ENCODE data around the gene SEL1L. TPM values are rescaled to one million over a fixed set of nuclear protein-coding genes. Genes with fewer than 3 reads are reported as not detected.
A peak's percentile ranks its signal among the peaks of the same experiment; 100 is the strongest.
"Not testable (repeated sequence)": the region's sequence is repeated elsewhere in the genome, so short reads cannot be mapped to it uniquely, and the experiment has no call there.

The SEL1L gene
- total RNA-seq, 2 experiments from 2014 or later = 53.5 to 56.5 TPM

- ATAC-seq (ENCODE audit: low read depth); H3K4me1 Mint-ChIP-seq; H3K4me3 Mint-ChIP-seq; H3K36me3 Mint-ChIP-seq; POLR2A ChIA-PET; DNase-seq; H3K27ac Mint-ChIP-seq; H3K9me3 Mint-ChIP-seq; H3K27me3 Mint-ChIP-seq: not testable (repeated sequence)
Measured at GRCh38 chr14:81462356-81462755, 71.3 kb downstream of the SEL1L start.

DNA sequence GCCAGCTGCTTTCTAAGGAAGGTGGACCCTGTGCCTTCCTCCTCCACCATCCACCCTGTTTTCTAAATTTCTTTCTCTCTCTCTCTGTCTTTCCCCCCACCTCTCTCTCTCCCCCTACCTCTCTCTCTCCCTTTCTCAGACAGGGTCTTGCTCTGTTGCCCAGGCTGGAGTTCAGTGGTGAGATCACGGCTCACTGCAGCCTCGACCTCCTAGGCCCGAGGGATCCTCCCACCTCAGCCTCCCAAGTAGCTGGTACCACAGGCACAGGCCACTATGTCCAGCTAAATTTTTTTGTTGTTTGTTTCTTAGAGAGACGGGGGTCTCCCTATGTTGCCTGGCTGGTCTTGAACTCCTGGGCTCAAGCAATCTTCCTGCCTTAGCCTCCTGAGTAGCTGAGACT is 73.7 kb downstream of the SEL1L start:
- no peak overlapping the region for H3K4me3 Mint-ChIP-seq
- ATAC-seq (ENCODE audit: low read depth) (no peak), DNase-seq (no peak)
- no peaks in the 10 kb centered on the region for H3K36me3 Mint-ChIP-seq
- H3K4me1 Mint-ChIP-seq = peaks cover 7% of the 10 kb centered on the region
- H3K27ac Mint-ChIP-seq = no peak overlapping the region
- H3K9me3 Mint-ChIP-seq = no peaks in the 10 kb centered on the region
- POLR2A ChIA-PET = no interaction called here
- H3K27me3 Mint-ChIP-seq = peaks cover 3% of the 10 kb centered on the region

DNA sequence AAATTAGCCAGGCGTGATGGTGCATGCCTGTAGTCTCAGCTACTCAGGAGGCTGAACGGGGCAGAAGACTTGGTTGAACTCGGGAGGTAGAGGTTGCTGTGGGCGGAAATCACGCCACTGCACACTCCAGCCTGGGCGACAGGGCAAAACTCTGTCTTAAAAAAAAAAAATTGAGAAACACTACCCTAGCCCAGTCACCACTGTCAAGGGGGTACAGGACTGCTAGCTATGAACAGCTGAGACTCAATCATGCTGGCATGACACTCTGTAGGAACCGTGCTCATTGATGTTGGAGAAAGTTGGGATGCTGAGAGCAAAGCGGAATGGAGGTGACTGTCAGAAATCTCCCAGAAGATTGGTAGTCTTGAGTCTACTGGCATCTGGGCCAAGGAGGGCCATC is 75.3 kb downstream of the SEL1L start:
- Mint-ChIP-seq H3K36me3 (no peaks in the 10 kb centered on the region), H3K4me1 (peaks cover 6% of the 10 kb centered on the region), H3K4me3 (no peak overlapping the region), H3K9me3 (no peaks in the 10 kb centered on the region), H3K27ac (no peak overlapping the region), H3K27me3 (peaks cover 3% of the 10 kb centered on the region)
- ATAC-seq (ENCODE audit: low read depth) (peak; percentile 73), DNase-seq (no peak)
- POLR2A ChIA-PET = interaction anchor here (0.6 kb wide), 1 partner anchor 238 kb away, joined by 3 read pairs; the partner anchor contains the start of gene GTF2A1

DNA sequence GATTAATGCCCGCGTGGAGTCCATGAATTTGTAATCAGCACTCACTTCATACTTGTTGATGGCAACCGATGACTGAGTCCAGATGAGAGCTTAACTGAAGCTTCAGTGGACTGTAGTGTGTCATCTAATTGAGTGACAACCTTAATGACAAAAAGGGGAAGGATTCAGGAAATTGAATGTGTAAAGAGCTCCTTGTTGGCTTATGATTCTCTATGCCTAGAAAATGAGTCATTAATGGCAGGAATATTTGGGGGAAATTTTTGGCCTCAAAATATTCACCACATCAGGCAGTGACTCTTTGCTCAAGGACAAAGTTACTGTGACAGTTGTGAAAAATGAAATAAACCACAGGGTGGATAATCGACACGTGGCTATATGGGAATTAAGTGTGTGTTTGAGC is 78.3 kb downstream of the SEL1L start:
- Mint-ChIP-seq H3K27ac (no peak overlapping the region), H3K9me3 (no peaks in the 10 kb centered on the region), H3K36me3 (no peaks in the 10 kb centered on the region), H3K27me3 (no peaks in the 10 kb centered on the region), H3K4me1 (peaks cover 10% of the 10 kb centered on the region), H3K4me3 (no peak overlapping the region)
- POLR2A ChIA-PET = no interaction called here
- no peak for ATAC-seq (ENCODE audit: low read depth)
- no peak for DNase-seq

DNA sequence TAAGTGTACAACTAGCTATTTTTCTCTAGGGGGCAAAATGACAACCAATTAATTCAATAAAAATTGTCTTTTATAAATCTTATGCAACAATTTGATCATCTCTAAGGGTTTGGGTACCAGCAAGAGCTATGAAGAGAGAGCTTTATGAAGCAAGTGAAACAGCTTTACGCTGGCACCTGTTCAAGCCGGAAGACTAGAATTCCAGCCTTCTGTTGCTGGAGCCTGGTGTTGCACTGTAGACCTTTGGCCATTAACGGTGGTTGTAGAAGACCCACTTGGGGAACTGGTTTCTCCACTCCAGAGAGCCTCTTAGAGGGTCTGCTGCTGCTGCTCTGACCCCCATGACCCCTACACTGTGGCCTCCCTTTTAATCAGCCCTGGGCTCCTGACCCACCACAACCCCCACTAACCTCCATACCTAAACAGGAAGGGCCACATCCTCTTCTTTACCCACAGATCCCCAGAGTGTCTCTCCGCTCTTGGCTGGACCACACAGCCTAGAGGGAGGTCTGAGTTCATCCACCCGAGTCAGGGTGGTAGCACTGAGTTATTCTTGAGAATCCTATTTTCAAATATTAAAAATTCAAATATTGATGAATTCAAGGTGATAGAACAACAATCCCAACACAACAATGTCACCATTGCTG is 79.0 kb downstream of the SEL1L start:
- POLR2A ChIA-PET = no interaction called here
- H3K9me3 Mint-ChIP-seq = no peaks in the 10 kb centered on the region
- peaks cover 10% of the 10 kb centered on the region for H3K4me1 Mint-ChIP-seq
- no peaks in the 10 kb centered on the region for H3K36me3 Mint-ChIP-seq
- ATAC-seq (ENCODE audit: low read depth) (no peak), DNase-seq (no peak)
- H3K4me3 Mint-ChIP-seq = no peak overlapping the region
- H3K27me3 Mint-ChIP-seq = no peaks in the 10 kb centered on the region
- H3K27ac Mint-ChIP-seq = no peak overlapping the region

DNA sequence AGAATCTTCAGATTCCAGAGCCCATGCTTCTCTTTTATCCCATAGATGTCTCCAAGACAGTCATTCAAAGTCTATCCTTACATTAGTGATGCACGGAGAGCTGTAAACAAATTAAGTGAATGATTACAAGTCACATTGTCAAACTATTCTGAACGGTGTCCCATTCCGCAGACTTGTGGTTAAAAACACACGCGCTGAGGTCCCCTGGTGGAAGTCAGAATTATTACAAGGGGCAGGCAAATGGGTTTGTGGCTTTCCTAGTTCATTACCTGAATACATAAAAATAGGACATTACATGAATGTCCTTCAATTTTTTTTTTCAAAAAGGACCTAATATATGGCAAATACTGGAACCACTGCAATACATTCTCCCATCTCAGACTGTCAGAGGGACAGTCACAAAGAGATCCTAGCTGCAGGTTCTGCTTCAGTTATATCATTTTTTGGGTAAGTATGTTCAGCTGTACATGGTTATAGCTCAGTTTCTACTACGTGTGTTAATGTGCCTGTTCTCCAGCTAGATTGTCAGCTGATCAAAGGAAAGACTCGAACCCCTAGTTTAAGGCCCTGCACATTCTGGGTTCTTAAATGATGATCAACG is 80.4 kb downstream of the SEL1L start:
- POLR2A ChIA-PET = no interaction called here
- peak; percentile 42 for DNase-seq
- H3K4me1 Mint-ChIP-seq = peaks cover 10% of the 10 kb centered on the region
- peaks cover 7% of the 10 kb centered on the region for H3K27me3 Mint-ChIP-seq
- no peak overlapping the region for H3K27ac Mint-ChIP-seq
- H3K4me3 Mint-ChIP-seq = no peak overlapping the region
- ATAC-seq (ENCODE audit: low read depth) = peak; percentile 47
- no peaks in the 10 kb centered on the region for H3K9me3 Mint-ChIP-seq
- H3K36me3 Mint-ChIP-seq = no peaks in the 10 kb centered on the region

DNA sequence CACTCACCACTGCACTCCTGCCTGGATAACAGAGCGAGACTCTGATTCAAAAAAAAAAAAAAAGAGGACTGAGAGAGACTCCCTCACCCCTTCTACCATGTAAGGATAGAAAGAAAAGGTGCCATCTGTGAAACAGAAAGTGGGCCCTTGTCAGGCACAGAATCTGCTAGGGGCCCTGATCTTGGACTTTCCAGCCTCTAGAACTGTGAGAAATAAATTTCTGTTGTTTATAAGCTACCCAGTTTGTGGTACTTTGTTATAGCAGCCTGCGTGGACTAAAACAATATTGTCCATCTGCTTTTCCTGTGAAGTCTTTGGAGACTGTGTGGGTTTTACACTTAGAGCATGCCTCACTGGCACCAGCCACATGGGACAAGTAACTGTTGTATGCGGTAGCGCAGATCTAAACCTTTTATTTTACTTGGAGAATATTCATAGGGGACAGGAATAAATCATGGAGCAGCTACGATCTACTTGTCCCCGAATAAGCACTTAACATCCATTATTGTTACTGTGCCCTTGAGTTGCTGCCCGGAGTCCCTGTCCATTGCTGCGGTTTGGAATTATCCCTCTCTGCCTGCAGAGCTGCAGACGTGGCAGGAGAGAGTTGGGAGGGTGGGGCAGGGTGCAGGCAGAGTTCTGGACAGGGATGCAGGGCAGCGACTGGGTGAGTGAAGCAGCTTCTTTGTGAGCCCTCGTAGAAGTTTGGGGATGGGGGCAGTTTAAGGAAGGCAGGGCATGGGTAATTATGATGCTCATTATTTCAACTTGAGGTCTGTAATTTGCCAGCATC is 81.1 kb downstream of the SEL1L start:
- no peaks in the 10 kb centered on the region for H3K9me3 Mint-ChIP-seq
- no peaks in the 10 kb centered on the region for H3K36me3 Mint-ChIP-seq
- peaks cover 10% of the 10 kb centered on the region for H3K4me1 Mint-ChIP-seq
- H3K27me3 Mint-ChIP-seq = peaks cover 8% of the 10 kb centered on the region
- DNase-seq (no peak), ATAC-seq (ENCODE audit: low read depth) (no peak)
- POLR2A ChIA-PET = no interaction called here
- no peak overlapping the region for H3K27ac Mint-ChIP-seq
- H3K4me3 Mint-ChIP-seq = no peak overlapping the region

DNA sequence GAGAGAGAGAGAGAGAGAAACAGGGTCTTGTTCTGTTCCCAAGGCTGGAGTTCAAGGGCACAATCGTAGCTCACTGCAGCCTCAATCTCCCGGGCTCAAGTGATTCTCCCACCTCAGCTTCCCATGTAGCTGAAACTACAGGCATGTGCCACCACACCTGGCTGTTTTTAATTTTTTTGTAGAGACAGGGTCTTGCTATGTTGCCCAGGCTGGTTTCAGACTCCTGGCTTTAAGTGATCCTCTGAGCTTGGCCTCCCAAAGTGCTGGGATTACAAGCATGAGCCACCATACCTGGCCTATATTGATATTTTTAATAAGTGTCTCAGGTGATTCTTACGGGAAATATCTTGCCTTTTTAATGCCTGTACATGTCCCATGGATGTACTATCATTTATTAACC is 82.7 kb downstream of the SEL1L start:
- H3K27me3 Mint-ChIP-seq = peaks cover 8% of the 10 kb centered on the region
- H3K4me3 Mint-ChIP-seq = no peak overlapping the region
- POLR2A ChIA-PET = no interaction called here
- no peak overlapping the region for H3K27ac Mint-ChIP-seq
- peaks cover 10% of the 10 kb centered on the region for H3K4me1 Mint-ChIP-seq
- DNase-seq (no peak), ATAC-seq (ENCODE audit: low read depth) (no peak)
- no peaks in the 10 kb centered on the region for H3K9me3 Mint-ChIP-seq
- H3K36me3 Mint-ChIP-seq = no peaks in the 10 kb centered on the region

DNA sequence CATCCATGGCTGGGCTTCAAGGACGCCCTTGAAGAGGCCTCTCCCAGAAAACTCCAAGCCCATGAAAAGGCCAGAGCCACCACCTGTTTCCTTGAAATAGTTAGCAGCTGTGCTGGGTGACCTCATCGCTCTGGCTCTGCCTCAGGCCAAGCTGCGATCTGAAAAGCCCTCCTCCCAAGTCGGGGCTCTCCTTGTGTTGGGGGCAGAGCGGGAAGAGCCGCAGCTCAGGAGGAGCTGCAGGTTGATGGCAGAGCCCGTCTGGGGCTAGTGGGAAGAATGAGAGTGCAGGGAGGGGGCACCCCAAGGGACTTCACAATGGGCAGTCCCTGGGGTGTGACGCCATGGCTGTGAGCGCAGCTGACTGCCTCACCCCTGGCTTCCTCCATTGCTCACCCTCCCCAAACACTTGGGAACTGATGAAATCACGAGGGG is 83.5 kb downstream of the SEL1L start:
- peaks cover 7% of the 10 kb centered on the region for H3K4me1 Mint-ChIP-seq
- DNase-seq (no peak), ATAC-seq (ENCODE audit: low read depth) (no peak)
- H3K4me3 Mint-ChIP-seq = no peak overlapping the region
- no peak overlapping the region for H3K27ac Mint-ChIP-seq
- peaks cover 8% of the 10 kb centered on the region for H3K27me3 Mint-ChIP-seq
- POLR2A ChIA-PET = no interaction called here
- H3K36me3 Mint-ChIP-seq = no peaks in the 10 kb centered on the region
- no peaks in the 10 kb centered on the region for H3K9me3 Mint-ChIP-seq

GRCh38 chr14:81449576-81449975 is 84.1 kb downstream of the SEL1L start:
- Mint-ChIP-seq H3K27me3 (peaks cover 8% of the 10 kb centered on the region), H3K27ac (no peak overlapping the region), H3K4me1 (peaks cover 4% of the 10 kb centered on the region), H3K9me3 (no peaks in the 10 kb centered on the region), H3K4me3 (no peak overlapping the region), H3K36me3 (no peaks in the 10 kb centered on the region)
- DNase-seq = no peak
- no peak for ATAC-seq (ENCODE audit: low read depth)
- POLR2A ChIA-PET = no interaction called here

DNA sequence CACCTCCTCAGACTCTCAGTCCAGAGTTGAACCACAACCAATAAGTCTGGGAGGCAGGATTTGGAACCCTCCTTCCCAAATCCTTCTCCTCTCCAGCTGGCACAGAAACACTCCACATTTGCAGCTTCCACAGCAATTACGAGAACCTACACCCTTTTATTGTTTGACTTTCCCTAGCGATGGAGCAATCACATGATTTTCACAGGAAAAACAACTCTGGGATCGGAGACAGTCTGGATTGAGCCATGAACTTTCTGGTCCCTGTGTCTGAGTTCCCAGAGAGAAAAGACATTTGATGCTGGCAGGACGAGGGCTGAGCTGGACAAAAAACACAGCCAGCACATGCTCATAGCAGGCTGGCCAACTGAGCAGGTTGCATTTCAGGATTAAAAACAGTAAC is 84.5 kb downstream of the SEL1L start:
- ATAC-seq (ENCODE audit: low read depth) (no peak), DNase-seq (no peak)
- peaks cover 13% of the 10 kb centered on the region for H3K27me3 Mint-ChIP-seq
- H3K27ac Mint-ChIP-seq = no peak overlapping the region
- no peaks in the 10 kb centered on the region for H3K9me3 Mint-ChIP-seq
- POLR2A ChIA-PET = no interaction called here
- no peak overlapping the region for H3K4me3 Mint-ChIP-seq
- H3K4me1 Mint-ChIP-seq = peaks cover 4% of the 10 kb centered on the region
- H3K36me3 Mint-ChIP-seq = no peaks in the 10 kb centered on the region

DNA sequence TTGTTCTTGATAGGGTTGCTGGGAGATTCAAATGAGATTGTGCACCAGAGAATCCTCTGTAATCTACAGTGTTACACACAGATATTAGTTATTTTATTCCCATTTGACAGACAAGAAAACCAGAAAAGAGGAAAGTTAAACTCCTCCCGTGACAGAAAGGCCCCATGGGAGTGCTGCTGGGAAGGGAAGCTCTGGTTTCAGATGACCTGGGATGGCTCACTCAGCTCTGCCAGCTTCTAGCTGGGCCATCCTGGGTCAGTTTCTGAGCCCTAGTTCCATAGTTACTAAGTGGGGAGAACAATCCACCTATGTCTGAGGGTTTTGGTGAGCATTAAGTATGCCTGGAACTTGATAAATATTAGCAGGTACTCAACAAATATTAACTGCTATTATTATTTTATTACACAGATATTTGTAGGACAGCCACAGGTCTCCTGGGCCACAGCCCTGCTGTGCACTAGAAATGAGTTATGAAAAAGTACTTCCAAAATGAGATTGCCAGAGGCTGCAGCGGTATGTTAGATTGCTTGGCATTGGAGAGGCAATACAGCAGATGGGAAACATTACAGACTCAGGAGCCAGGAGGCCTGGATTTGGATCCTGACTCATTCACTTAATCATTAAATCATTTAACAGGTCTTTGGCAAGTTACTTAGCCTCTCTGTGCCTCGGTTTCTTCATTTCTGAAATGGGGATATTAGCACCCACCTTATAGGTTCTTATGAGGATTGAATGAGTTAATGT is 86.5 kb downstream of the SEL1L start:
- Mint-ChIP-seq H3K36me3 (no peaks in the 10 kb centered on the region), H3K4me3 (no peak overlapping the region), H3K4me1 (no peaks in the 10 kb centered on the region), H3K27ac (no peak overlapping the region), H3K9me3 (no peaks in the 10 kb centered on the region), H3K27me3 (peaks cover 25% of the 10 kb centered on the region)
- DNase-seq (no peak), ATAC-seq (ENCODE audit: low read depth) (no peak)
- POLR2A ChIA-PET = no interaction called here

DNA sequence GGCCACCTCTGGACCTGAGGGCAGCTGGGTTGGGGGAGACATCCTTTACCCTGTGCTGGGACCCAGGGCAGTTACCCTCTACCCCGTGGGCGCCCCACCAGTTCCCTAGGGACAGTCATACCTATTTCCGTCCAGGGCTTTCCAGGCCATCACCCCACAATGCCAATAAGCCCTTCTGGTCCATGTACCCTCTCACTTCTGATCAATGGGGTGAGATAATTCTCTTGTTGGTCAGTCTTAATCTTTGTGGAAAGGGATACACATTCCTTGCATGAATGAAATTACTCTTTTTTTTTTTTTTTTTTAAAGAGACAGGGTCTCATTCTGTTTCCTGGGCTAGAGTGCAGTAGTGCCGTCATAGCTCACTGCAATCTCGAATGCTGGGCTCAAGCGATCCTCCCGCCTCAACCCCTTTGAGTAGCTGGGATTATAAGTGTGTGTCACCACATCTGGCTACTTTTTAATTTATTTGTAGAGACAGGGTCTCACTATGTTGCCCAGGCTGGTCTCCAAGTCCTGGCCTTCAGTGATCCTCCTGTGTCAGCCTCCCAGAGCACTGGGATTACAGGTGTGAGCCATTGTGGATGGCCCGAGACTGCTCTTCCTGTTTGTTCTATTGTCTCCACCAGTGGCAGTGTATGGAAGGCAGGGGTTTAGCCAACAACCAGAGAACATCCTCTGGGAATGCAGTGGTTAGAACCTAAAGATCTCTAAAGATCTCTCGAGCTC is 87.2 kb downstream of the SEL1L start:
- DNase-seq (no peak), ATAC-seq (ENCODE audit: low read depth) (no peak)
- POLR2A ChIA-PET = interaction anchor here (0.5 kb wide), 1 partner anchor 226 kb away, joined by 3 read pairs; the partner anchor contains the start of gene GTF2A1
- no peaks in the 10 kb centered on the region for H3K9me3 Mint-ChIP-seq
- H3K27ac Mint-ChIP-seq = no peak overlapping the region
- H3K4me3 Mint-ChIP-seq = no peak overlapping the region
- H3K36me3 Mint-ChIP-seq = no peaks in the 10 kb centered on the region
- no peaks in the 10 kb centered on the region for H3K4me1 Mint-ChIP-seq
- peaks cover 31% of the 10 kb centered on the region for H3K27me3 Mint-ChIP-seq
